Loucy (cell line): ENCODE results near the gene PPP4C.
A peak's percentile ranks its signal among the peaks of the same experiment; 100 is the strongest.

Source experiments
- H2AFZ ChIP-seq: fragments of 200-600 bp; sonication (generic); 2 replicates; pipeline ENCODE4 v1.6.0; 2016; ENCODE audit warnings: antibody characterized with exemption, mild to moderate bottlenecking, low read length, moderate library complexity
- H3F3A ChIP-seq: fragments of 200-600 bp; 2 replicates; pipeline ENCODE4 v1.6.0; 2016; ENCODE audit warnings: antibody characterized with exemption, low read depth, mild to moderate bottlenecking
- H3K27me3 ChIP-seq: fragments of 200-600 bp; sonication (generic); 2 replicates; pipeline ENCODE4 v1.6.1; 2014; ENCODE audit warnings: low read length, mild to moderate bottlenecking; ENCODE audit not compliant: insufficient read depth, poor library complexity, severe bottlenecking
- H3K36me3 ChIP-seq: fragments of 200-600 bp; sonication (generic); 2 replicates; pipeline ENCODE4 v1.6.1; 2016; ENCODE audit warnings: low read length; ENCODE audit not compliant: insufficient read depth
- H3K4me1 ChIP-seq: fragments of 200-600 bp; sonication (generic); 2 replicates; pipeline ENCODE4 v1.5.1; 2014; ENCODE audit warnings: low read length, mild to moderate bottlenecking; ENCODE audit not compliant: insufficient read depth, poor library complexity, severe bottlenecking
- H3K4me2 ChIP-seq: fragments of 200-600 bp; sonication (generic); 2 replicates; pipeline ENCODE4 v1.6.0; 2014; ENCODE audit warnings: antibody characterized with exemption, low read length, low read depth, mild to moderate bottlenecking; ENCODE audit not compliant: poor library complexity, severe bottlenecking
- H3K4me3 ChIP-seq: fragments of 200-600 bp; sonication (generic); 2 replicates; pipeline ENCODE4 v1.5.1; 2014; ENCODE audit warnings: low read length, mild to moderate bottlenecking, mixed read lengths; ENCODE audit not compliant: poor library complexity, severe bottlenecking
- H3K79me2 ChIP-seq: fragments of 200-600 bp; sonication (generic); 2 replicates; pipeline ENCODE4 v1.6.1; 2014; ENCODE audit warnings: low read length; ENCODE audit not compliant: insufficient read depth
- H3K9ac ChIP-seq: fragments of 200-600 bp; sonication (generic); 2 replicates; pipeline ENCODE4 v1.6.0; 2014; ENCODE audit warnings: mild to moderate bottlenecking, low read depth, low read length, moderate library complexity; ENCODE audit not compliant: poor library complexity, severe bottlenecking
- H3K9me2 ChIP-seq: fragments of 200-600 bp; sonication (generic); replicated peaks from 2 replicates; pipeline ENCODE4 v1.6.1; 2016; ENCODE audit warnings: low read depth, low read length, mixed read lengths
- H3K9me3 ChIP-seq: fragments of 200-600 bp; sonication (generic); 2 replicates; pipeline ENCODE4 v1.6.1; 2014; ENCODE audit warnings: mild to moderate bottlenecking, antibody characterized with exemption, low read length, low read depth; ENCODE audit not compliant: insufficient read depth
- H4K20me1 ChIP-seq: fragments of 200-600 bp; sonication (generic); 2 replicates; pipeline ENCODE4 v1.6.0; 2014; ENCODE audit warnings: antibody characterized with exemption, low read length, mild to moderate bottlenecking; ENCODE audit not compliant: insufficient read depth, poor library complexity, severe bottlenecking
- EZH2phosphoT487 ChIP-seq: fragments of 200-600 bp; IDR thresholded peaks from 2 replicates; pipeline ENCODE4 v1.6.1; 2018; ENCODE audit warnings: antibody characterized with exemption, mild to moderate bottlenecking, moderate library complexity, borderline replicate concordance
- TF ChIP-seq, protein P1 (sequence below): fragments of 200-600 bp; sonication (generic); conservative IDR thresholded peaks from 2 replicates; pipeline ENCODE4 v1.5.1; 2014; ENCODE audit warnings: mild to moderate bottlenecking, antibody characterized with exemption, low read length

The PPP4C gene

DNA sequence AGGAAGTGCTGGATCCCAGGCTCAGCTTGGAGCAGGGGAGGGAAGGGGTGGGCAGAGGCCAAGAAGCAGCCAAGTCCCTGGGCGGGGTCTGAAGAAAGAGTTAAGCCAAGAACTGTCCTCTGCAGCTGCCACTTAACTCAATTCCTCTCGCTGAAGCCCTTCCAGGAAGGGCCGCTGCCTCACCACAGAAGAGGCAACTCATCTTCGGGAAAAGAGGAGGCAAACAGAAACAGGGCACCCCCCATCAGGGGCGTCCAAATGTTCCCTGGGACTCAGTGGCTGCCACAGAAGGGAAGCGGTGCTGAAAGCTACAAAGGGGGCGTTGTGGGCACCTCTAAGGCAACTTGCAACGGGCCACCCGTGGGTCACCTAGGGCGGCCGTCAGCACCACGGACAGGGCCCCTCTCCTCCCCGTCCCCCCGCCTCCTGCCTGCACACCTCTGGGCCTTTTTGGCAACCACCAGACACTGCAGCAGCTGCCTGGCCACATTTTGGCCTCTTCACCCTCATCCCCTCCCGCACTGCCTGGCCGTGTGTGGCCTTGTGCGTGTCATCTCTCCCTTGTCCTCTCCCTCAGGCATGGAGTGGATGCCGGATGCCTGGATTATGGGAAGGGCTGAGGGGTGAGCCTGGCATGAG is 47.2 kb upstream of the PPP4C start:
- Histone ChIP-seq H3K27me3 (no peaks in the 10 kb centered on the region), H3K4me2 (no peak overlapping the region), H3K9me3 (no peaks in the 10 kb centered on the region), H3F3A (no peaks in the 10 kb centered on the region), H4K20me1 (no peaks in the 10 kb centered on the region), H3K36me3 (no peaks in the 10 kb centered on the region), H2AFZ (no peak overlapping the region), H3K9me2 (no peaks in the 10 kb centered on the region), H3K9ac (no peak overlapping the region), H3K79me2 (no peaks in the 10 kb centered on the region), H3K4me1 (peaks cover 12% of the 10 kb centered on the region), H3K4me3 (no peak overlapping the region)
- no peak for TF ChIP-seq EZH2phosphoT487
- TF ChIP-seq, protein P1, sequence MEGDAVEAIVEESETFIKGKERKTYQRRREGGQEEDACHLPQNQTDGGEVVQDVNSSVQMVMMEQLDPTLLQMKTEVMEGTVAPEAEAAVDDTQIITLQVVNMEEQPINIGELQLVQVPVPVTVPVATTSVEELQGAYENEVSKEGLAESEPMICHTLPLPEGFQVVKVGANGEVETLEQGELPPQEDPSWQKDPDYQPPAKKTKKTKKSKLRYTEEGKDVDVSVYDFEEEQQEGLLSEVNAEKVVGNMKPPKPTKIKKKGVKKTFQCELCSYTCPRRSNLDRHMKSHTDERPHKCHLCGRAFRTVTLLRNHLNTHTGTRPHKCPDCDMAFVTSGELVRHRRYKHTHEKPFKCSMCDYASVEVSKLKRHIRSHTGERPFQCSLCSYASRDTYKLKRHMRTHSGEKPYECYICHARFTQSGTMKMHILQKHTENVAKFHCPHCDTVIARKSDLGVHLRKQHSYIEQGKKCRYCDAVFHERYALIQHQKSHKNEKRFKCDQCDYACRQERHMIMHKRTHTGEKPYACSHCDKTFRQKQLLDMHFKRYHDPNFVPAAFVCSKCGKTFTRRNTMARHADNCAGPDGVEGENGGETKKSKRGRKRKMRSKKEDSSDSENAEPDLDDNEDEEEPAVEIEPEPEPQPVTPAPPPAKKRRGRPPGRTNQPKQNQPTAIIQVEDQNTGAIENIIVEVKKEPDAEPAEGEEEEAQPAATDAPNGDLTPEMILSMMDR, result no peak

DNA sequence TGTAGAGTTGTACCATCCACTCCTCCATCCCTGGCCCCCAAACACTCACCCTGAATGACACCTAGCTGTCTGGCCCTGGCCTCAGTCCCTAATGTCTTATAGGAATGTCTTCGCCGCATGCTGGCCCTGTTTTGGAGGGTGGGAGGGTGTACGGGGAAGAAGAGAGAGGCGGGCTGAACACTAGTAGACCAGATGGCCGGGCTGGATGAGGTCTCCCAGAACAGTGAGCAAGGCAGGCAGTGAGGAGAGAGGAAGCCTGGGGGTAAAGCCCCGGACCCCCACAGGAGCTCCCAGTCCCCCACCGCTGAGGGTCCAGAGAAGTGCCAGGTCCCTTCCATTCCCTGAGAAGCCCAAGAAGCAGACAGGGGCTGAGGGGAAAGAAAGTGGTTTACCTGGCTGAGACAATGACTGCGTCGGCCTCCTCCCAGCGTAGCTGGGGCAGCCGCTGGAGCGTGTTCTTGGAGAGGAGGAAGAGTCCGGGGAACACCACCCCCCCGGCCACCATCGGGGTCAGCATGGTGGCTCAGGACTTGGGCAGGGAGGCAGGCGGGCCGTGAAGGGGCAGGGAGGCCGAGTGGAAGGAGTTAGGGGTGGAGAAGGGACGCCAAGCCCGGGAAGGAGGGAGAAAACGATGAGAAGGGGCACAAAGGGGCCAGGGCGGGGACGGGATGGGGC is 45.6 kb upstream of the PPP4C start:
- no peak overlapping the region for H3K4me2 ChIP-seq
- no peaks in the 10 kb centered on the region for H3F3A ChIP-seq
- H2AFZ ChIP-seq, result no peak overlapping the region
- no peak for TF ChIP-seq EZH2phosphoT487
- TF ChIP-seq, protein P1, result no peak
- H4K20me1 ChIP-seq, result no peaks in the 10 kb centered on the region
- no peaks in the 10 kb centered on the region for H3K27me3 ChIP-seq
- H3K9me3 ChIP-seq, result no peaks in the 10 kb centered on the region
- no peaks in the 10 kb centered on the region for H3K36me3 ChIP-seq
- H3K9ac ChIP-seq, result no peak overlapping the region
- no peaks in the 10 kb centered on the region for H3K79me2 ChIP-seq
- H3K9me2 ChIP-seq, result no peaks in the 10 kb centered on the region
- no peak overlapping the region for H3K4me3 ChIP-seq
- peaks cover 12% of the 10 kb centered on the region for H3K4me1 ChIP-seq

DNA sequence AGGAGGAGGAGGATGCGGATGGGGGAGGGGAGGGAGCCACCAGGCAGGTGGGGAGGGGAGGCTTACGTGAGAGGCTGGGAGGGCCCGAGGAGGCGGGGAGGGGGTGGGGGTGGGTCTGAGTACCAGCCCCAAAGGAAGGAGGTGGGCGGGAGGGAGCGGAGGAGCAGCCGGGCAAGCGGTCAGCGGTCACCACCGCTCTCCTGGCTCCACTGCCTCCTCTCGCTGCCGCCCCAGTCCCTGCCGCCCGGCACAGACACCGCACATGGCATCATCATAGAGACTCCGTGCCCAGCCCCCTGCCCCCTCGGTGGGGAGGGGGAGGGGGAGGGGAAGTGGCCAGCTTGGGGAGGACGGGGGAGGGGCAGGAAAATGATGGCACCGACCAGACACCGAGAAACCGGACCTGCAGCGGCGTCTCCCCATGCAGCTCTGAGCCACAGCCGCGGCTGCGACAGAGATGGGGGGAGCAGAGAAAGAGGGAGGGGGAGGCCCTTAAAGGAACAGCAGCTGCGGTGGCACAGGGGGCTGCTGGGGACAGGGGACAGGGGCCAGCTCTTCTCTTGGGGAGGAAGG is 44.9 kb upstream of the PPP4C start, which contains the start of gene TLCD3B:
TSS of gene TLCD3B (minus strand) at position 431 of the 573 bp plus-strand sequence. CDS start 744 bp downstream, outside the sequence.
- Histone ChIP-seq H3K4me2 (peak within 1 kb of the TSS; percentile 63), H3K9me2 (no peaks in the 10 kb centered on the region), H3K9ac (peak within 1 kb of the TSS; percentile 24), H3F3A (no peaks in the 10 kb centered on the region), H3K9me3 (no peaks in the 10 kb centered on the region), H3K79me2 (no peaks in the 10 kb centered on the region), H2AFZ (no peak within 1 kb of the TSS), H3K27me3 (no peaks in the 10 kb centered on the region), H3K4me3 (peak within 1 kb of the TSS; percentile 53), H4K20me1 (no peaks in the 10 kb centered on the region), H3K4me1 (peaks cover 12% of the 10 kb centered on the region), H3K36me3 (no peaks in the 10 kb centered on the region)
- no peak for TF ChIP-seq EZH2phosphoT487
- TF ChIP-seq, protein P1, result no peak
